Measurements from ENCODE around the gene SLC6A8.
A peak's percentile ranks its signal among the peaks of the same experiment; 100 is the strongest.
"Not testable (repeated sequence)": the region's sequence is repeated elsewhere in the genome, so short reads cannot be mapped to it uniquely, and the experiment has no call there.

SLC6A8 gene

DNA sequence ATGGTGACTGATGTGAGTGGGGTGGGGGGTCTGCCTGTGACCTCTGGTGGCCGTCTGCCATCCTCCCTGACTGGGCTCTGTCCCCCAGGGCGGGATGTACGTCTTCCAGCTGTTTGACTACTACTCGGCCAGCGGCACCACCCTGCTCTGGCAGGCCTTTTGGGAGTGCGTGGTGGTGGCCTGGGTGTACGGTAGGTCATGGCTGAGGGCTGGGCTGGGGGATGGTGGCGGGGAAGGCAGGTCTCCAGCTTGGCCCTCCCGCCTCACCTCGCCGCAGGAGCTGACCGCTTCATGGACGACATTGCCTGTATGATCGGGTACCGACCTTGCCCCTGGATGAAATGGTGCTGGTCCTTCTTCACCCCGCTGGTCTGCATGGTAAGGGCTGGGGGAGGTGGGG lies 6.5 kb downstream of the SLC6A8 start:
- not testable (repeated sequence) for DNase-seq

DNA sequence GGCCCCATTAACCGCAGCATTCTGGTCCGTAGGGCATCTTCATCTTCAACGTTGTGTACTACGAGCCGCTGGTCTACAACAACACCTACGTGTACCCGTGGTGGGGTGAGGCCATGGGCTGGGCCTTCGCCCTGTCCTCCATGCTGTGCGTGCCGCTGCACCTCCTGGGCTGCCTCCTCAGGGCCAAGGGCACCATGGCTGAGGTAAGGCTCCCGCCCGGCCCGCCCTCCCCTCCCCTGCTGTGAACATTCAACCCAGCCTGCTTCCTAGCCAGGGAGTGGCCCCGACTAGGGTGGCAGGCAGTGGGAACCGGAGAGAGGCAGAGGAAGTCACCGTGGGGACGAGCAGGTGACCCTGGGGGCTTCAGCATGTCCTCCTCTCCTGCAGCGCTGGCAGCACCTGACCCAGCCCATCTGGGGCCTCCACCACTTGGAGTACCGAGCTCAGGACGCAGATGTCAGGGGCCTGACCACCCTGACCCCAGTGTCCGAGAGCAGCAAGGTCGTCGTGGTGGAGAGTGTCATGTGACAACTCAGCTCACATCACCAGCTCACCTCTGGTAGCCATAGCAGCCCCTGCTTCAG lies 7.1 kb downstream of the SLC6A8 start:
- DNase-seq: no peak

DNA sequence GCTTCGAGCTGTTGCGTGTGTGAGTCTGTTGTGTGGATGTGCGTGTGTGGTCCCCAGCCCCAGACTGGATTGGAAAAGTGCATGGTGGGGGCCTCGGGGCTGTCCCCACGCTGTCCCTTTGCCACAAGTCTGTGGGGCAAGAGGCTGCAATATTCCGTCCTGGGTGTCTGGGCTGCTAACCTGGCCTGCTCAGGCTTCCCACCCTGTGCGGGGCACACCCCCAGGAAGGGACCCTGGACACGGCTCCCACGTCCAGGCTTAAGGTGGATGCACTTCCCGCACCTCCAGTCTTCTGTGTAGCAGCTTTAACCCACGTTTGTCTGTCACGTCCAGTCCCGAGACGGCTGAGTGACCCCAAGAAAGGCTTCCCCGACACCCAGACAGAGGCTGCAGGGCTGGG lies 8.4 kb downstream of the SLC6A8 start:
- no peak for DNase-seq

DNA sequence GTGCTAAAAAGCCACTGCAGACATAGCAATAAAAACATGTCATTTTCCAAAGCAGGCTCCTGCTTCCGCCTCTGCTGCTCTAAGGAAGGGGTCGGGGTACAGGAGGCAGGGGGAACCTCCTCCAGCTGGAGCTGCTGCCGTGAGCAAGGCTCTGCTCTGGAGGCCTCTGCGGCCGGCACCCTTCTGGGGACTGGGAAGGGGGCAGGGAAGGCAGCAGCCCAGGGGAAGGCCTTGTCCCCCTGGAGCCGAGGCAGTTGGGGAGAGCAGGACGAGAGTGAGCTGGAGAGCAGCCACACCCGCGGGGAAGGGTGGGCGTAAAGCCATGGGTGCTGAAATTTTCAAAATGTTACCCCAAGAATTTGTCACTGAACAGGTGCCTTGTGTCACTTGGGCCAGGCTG lies 8.8 kb downstream of the SLC6A8 start:
- not testable (repeated sequence) for DNase-seq

DNA sequence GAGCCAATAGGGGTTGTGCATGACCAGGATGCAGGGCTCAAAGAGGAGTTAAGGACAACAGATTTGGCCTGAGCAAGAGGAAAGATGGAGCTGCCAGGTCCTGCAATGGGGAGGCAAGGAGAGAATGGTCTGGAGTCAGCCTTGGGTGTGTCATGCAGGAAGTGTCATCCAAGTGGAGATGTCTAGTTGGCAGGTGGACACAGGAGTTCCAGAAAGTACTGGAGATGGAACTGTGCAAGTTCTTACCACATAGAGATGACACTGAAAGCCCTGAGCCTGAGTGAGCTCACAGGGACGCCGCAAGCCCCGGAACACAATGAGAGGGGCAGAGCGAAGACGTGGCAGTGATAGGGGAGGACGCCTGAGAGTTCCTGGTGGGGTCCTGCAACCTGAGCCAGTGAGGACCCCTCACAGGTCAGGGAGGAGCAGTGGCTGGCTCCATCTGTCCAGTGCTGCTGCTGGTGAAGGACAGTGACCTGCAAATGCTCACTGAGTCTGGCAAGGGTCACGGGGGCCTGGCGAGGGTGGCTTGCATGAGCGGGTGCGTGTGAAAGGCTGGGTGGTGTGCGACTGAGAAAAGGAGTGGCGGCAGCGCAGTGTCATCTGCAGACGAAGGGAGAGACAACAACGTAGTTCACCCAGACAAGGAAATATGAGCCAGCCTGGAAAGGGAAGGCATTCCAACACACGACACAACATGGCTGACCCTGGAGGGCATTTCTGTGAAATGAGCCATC lies 9.4 kb downstream of the SLC6A8 start:
- DNase-seq: not testable (repeated sequence)

DNA sequence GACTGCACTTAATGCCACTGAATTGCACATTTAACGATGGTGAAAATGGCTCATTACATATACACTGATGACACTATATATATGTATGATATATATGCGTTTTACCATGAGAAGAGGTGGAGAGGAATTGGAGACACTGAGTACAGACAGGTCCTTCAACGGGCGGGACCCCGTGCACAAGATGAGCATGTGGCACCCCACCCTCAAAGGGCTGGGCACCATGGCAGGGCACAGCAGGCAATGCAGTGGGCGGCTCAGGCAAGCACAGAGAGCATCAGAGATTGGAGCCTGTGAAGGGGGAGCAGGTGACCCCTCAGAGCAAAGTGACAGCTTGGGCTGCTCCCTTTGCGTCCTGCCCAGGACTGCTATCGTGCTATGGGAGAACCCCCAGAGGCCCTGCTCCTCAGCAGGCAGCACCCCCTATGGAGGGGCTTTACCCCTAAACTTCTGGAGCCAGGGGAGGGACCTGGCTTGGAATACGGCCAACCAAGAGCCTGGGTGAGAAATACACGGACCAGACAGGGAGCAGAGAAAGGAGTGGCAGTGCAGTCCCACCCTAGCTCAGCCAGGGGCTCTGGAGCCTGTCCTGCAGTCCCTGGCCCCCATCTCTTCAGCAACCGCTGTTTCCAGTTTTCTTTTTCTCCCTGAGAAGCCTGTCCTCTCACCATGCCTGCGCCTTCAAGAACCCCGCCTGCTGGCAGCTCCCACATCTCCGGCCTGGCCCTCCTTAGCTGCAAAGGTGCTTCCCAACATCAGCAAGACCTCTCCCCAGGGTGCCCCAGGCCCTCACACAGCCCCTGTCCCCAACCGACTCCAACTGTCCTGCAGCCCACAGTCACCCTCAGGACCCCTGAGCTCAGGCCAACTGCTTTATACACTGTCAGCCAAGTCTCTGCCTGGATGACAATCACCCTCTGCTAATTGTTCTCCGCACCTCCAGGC lies 10.5 kb downstream of the SLC6A8 start:
- no peak for DNase-seq

DNA sequence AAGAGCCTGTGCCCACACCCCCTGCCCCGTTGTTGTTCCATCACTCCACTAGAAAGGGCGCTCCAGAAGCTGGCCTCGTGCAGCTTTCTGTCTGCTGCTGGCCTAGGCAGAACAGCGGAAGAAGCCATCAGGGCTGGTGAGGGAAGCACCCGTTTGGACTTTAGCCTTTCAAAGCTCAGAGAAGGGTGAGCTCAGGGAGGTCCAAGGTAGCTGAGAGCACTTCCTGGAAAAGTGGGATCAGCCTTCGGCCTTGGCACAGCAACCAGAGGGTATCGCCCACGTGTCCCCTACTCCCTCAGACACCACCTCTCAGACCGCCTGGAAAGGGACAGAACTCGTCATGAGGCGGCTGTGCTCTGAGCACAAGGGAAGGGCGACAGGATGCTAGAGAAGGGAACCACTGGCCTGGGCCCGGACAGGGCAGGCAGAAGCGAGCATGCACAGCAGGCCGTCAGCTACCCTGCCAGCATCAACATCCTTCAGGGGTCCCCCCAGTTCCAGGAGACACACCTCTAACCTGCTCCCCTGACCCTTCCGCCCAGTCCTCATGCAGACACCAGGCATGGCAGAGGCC lies 11.6 kb downstream of the SLC6A8 start:
- not testable (repeated sequence) for DNase-seq

DNA sequence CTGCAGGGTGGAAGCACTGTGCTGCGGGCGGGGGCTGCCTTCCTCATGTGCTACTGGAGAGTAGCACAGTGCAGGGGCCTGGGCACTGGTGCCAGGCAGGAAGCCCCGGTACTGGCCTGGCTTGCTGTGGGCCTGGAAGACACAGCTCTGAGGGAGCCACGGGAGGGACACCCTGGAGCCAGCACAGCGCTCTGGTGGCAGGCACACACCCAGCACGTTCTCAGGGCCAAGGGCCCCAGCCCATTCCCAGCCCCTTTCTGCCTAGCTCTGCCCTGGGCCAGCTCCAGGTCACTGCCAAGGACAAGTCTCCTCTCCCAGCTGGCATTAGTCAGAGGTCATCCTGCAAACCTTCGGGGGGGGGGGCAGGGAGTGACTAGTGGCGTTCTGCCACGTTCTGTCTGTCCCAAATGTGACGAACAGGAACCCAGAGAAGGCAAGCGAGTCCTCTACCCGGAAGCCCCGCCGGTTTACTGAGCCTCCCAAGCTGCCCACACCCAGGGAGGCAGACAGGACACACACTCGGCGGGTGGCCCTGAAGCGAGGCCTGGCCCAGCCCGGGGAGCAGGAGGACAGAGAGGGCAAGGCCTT lies 12.2 kb downstream of the SLC6A8 start:
- not testable (repeated sequence) for DNase-seq

DNA sequence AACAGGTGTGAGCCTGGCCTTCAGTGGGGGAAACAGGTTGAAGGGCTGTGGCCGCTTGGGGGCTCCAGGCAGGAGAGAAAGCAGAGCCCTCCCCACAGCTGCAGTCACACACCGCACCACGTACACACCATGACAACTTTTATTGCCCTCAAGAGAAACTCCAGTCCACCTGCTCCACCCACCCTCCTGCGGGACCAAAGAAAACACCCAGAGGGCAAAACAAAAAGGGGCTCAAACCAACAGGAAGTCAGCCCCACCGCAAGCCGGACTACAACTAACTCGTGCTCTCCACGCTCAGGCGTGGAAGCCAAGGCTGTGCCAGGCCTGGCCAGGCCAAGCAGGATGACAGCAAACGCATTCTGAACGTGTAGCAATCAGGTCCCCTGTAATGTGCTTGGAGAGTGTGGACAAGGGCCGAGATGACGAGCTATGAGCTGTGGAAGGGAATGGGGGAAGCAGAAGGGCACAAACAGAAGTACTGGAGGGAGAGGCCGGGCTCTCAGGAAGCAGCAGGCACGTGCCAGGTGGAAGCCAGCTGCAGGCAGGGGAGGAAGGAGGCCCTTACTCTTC lies 12.7 kb downstream of the SLC6A8 start:
- no peak for DNase-seq

DNA sequence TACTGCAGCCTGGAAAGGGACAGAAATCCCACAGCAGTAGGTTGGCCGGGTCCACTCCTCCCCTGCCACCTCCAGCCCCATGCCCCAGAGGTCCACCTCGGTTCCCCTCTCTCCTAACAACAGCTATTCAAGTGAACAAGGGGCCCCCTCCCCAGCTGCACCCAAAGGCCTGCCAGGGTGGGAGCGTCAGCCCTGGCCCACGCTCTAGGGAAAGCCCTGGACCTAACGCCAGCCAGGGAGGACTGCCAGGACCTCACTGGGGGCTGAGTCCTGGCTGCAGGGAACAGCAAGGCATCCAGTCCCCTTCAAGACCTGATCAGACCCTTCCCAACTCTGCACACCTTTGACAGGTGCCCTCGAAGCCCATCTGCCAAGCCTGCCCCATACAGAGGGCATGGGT lies 13.2 kb downstream of the SLC6A8 start:
- no peak for DNase-seq

DNA sequence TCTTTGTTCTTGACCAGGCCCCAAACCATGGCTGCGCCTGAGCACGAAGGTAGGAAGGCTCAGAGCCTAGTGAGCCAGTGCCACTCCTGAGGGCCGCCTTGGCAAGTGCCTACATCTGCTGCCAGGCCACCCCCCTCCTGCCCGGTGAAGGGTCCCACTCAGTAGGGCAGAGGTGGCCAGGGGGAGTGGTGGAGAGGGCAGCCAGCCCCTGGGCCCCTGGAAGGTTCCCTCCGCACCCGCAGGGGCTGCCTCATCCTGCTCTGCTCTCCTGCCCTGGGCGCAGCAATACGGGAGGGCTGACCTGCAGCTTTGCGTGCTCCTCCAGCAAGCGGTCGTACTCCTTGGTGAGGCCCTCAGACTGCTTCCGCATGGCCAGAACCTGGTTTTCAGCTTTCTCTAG lies 14.0 kb downstream of the SLC6A8 start:
- no peak for DNase-seq

DNA sequence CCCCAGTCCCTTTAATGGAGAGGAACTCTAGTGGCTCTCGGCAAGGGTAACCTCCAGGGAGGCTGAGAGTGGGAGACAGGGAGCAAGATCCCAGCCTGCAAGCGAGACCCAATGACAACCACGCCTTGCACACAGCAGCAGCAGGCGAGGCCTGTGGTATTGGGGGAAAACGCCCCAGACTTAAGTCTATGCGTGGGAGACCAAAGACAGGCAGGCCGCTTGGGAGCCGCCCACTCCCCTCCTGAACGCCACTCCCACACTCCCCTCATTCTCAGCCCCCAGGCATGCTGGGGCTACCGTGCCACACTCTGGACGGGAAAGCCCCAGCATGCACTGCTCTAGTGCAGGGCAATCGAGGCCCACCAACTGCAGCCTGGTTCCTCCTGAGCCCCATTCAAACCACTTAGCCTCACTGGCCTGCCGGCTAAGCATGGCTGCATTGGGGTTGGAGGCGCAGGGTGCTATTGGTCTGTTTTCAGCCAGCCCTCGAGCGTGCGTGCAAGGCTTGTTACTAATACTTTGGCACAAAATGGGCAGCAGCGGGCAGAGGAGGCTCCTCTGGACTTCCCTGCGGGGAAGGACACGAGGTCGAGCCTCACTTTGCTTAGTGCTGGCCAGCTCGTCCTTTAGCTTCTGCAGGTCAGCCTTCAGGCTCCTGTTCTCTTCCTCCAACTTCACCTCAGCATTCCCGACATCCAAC lies 14.8 kb downstream of the SLC6A8 start:
- DNase-seq: no peak

DNA sequence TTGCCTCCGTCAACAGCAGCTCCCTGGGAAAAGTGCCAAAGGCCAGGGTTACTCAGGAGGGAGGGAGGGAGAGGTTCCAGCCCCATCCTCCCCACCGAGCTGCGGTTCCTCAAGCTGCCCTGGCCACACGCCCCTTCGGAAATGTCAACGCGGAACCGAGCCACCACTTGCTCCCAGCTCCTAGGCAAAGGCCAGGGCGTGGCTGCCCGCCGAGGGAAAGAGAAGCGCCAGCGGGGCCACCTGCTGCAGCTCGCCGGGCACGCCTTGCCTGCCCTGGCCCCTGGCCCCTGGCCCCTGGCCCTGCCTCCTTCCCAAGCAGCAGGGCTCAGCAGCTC lies 15.3 kb downstream of the SLC6A8 start:
- DNase-seq: no peak

DNA sequence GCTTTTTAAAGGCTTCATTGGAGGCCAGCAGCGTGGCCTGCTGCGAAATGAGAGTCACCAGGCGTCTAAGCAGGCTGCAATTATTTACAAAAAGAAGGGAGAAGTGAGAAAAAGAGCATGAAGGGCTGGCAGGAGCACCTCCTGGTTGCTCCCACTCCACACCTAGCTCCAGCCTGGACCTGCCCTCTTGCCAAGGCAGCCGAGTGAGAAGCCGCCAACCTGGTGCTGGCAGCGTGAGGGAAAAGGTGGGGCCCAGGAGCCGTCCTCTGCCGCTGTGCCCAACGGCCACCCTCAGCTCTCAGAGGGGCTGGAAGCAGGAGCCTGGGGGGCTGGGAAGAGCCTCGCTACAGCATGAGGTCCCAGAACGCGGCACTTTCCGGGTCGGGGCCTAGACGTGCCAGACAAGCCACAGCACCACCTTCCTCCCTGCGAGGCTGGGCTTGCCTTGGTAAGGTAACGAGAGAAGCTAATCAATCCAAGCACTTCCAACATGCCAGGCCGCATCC lies 16.3 kb downstream of the SLC6A8 start:
- no peak for DNase-seq

DNA sequence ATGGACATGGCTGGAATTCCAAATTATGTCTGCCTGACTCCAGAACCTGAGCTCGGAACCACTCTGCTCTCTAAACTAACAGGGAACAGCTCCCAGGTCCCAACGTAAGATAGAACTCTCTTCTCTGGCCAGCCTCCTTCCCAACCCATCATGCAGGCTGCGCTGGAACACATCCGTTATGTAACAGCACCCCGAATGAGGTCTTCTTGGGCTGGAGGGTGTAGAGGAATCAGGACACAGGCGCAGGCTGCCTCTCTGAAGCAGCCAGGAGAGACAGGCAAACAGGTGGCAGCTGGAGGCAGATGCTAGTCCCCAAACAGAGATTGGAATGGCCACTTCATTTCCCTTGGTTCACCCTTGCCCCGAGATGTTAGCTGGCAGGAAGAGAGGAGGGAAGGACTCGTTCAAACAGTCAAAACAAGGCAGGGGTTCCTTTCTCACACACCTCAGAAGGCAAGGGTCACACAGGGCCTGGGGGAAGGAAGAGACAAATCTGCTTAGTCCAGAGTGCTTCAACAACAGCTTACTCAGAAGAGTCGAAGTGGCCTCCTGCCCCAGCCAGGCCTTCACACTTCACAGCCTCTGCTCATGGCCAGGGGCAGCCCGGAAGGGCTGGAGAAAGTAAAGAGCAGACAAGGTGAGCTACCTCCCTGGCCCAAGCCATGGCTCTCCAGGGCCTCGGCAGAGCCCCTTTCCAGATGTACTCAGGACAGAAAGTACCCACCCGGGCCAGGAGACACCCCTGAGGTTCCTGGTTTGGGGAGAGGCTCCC lies 17.1 kb downstream of the SLC6A8 start:
- DNase-seq: not testable (repeated sequence)

DNA sequence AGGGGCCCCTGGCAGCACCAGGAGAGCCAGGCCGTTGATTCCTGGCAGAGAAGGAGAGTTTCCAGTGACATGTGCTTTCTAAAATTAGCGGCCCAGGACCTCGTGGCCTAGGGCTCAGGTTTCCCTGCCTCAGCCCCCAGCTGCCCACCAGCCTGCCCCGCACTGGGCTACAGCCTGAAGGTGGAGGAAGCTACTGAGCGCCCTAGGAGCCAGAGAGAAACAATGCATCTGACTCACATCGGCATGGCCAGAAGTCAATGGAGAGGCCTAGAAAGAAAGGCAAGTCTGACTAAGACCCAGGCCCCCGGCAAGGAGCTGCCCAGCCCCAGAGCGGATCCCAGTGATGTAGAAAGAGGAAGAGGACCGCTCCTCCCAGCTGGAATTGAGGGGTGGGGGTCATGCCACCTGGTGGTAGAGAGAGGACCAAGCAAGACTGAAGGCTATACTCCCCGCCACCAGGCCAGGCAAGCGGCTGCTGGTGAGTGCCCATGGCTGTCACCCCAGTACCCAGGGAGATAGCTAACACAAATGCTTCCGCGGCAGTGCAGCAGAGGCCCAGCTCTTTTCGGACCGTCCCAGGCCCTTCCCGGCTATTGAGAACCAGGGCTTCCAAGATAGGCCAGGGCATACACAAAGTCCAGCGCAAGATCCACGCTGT lies 17.8 kb downstream of the SLC6A8 start:
- not testable (repeated sequence) for DNase-seq

DNA sequence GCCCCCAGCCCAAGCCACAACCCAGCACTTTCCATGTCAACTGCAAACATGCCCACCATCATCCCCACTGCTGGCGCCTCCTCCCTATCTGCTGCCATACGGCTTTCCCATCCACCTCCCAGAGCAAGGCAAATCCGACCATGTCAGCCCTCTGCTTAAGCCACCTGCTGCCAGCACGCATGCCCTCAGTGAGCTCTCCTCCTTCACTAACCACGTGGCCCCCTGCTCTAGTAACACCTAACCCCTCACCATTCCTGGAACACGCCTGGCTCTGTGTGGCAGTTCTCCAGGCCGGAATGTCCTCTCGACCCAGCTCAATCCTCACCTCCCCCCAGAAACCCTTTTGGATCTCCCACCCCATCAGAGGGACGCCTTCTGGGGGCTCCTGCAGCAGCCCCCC lies 19.1 kb downstream of the SLC6A8 start:
- no peak for DNase-seq

DNA sequence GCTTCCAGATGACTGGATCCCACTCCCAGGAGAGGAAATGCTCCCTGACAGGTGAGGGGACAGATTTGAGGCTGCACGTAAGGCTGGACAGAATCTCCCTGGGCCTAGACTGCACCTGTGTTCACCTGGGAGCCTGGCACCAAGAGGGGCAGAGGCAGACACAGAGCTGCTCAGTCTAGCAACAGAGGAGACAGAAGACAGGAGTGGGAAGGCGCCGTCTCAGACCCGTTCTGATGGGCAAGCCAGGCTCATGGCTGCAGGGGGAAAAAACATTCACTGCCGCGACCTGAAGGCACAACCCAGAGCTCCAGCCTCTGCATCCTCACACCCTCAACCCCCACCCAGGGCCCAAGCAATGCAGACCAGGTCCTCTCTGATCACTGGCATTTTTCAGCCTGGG lies 19.7 kb downstream of the SLC6A8 start:
- DNase-seq: no peak

DNA sequence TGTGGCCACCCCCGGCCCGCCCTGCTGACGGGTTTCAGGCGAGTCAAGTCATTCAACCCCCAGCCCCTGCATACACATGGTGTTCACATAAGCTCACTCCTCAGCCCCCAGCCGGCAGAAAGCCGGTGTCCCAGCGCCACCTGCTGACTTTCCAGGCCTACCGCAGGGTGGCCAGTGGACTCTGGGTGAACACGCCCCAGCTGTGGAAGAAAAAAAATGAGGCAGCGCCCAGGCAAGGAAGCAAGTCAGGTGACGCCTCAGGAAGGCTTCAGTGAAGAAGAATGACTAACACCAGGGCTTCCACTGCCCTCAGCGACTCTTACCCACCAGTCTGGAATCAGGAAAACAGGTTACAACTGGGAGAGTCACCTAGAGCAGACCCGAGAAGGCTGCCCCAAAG lies 20.7 kb downstream of the SLC6A8 start:
- peak; percentile 69 to 79 for DNase-seq

All from inflammatory macrophage (primary cell).